SHP77 (cell line): ENCODE data around the gene AEBP1.

Source experiments
- DNase-seq, 2 experiments: peaks; one replicate each; lab custom pipeline; 2025; lab: John Stamatoyannopoulos, UW

The AEBP1 gene

DNA sequence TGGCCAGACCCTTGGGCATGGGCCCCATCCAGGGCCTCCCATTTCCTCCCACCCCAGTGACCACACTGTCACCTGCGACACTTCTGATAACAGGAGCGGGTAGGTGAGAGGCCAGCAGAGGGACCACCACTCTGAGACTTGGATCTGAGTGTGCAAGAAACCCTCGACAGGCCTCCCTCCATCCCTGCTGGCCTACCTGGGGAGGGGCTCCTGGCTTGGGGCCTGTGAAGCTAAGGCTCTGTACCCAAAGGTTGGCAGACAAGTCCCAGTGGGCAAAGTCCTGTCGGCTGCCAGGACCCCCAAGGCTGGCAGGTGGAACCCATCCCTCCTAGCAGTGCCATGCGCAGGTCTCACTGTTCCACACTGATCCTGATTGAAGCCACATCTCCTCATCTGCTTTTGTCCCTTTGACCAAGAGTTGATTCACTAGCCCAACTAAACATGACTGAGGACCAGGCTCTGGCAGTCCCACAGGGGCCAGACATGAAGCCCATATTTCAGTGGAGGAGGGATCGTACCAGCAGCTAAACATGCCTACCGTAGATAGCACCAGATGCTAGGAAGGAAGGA lies 37.6 kb upstream of the AEBP1 start:
- DNase-seq: no peak

DNA sequence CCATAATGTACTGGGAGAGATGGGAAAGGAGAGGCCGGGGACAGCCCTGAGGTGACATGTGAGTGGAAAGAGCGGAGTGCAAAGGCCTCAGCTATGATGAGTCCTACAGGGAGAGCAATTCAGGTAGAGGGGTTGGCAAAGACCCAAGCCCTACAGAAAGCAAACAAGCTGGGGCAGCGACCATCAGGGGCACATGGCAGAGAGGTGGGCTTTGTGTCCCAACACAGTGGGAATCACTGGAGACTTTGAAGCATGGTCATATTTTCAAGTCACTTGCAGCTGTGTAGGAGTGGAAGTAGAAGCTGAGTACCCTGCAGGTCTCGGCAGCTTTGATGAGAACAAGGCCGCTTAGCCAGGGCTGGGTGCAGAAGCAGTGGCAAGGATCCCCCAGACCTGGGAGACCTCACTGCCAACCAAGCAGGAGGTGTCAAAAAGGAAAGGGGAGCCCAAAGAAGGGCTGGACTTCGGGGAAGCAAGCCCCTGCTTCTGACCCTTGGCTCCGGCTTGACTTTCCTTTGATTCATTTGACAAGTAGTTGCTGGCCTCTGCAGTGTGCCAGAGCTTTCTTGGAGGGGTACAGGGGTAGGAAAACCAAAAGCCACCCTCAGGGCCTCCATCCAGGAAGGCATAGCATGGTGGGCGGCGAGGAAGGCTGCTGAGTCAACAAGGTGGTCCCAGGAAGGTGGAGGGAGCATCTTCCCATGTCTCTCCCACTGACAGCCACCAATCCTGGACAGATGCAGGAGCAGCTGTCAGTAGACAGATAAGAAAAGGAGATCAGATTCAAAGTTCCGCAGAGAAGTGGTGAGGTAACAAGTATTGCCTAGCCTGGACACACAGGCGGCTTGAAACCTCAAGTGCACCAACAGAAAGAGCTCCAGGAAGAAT lies 36.8 kb upstream of the AEBP1 start:
- no peak for DNase-seq

- peak; percentile 38 to 41 for DNase-seq
Observed at GRCh38 chr7:44068054-44068453, 36.1 kb upstream of the AEBP1 start.

GRCh38 chr7:44071726-44072363 lies 32.3 kb upstream of the AEBP1 start:
- no peak for DNase-seq

- peak; percentile 89 to 90 for DNase-seq
Observed at GRCh38 chr7:44072364-44073231, 31.5 kb upstream of the AEBP1 start.

- no peak for DNase-seq
Observed at GRCh38 chr7:44073664-44074348, 30.3 kb upstream of the AEBP1 start.

- no peak for DNase-seq
Observed at GRCh38 chr7:44074349-44074695, 29.8 kb upstream of the AEBP1 start.

GRCh38 chr7:44075296-44076075 lies 28.7 kb upstream of the AEBP1 start:
- no peak for DNase-seq

GRCh38 chr7:44076101-44076895 lies 27.8 kb upstream of the AEBP1 start:
- no peak for DNase-seq

DNA sequence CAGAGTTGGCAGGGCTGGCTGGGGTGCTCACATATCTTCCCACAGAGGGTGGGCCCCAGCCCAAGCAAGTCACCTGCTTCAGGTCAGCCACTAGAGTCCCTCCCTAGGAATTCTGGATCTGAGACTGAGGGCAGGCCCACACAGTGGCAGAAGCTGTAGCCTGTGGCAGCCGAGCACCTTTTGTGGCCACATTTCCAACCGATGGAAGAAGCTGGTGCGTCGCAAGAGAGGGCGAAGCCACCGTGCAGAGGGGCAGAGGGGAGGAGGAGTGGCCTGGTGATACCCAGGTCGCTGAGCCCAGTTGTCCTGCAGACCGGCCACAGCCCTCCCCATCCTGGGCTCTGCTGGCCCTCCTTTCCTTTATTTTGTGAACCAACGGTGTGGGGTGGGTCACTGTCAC lies 27.1 kb upstream of the AEBP1 start:
- no peak for DNase-seq

DNA sequence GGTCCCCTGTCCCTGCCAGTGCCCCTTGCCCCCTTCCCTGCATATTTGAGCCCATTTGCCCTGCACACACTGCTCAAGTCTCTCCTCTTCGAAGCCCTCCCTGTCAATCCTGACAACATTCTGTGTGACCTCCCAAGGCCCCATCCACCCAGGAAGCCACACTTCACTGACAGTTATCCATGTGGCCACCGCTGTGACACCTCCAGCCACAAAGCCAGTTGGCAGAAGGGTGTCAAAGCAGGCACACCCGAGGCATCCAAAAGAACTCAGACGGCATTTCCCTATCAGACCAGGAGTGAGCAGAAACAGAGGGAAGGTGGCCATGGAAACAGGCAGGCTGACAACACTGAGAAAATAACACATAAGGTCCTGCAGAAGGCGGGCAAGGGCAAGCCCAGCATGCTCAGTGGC lies 26.5 kb upstream of the AEBP1 start:
- no peak for DNase-seq

GRCh38 chr7:44078521-44078920 lies 25.6 kb upstream of the AEBP1 start:
- DNase-seq: no peak

GRCh38 chr7:44079331-44080021 lies 24.7 kb upstream of the AEBP1 start:
- DNase-seq: no peak

DNA sequence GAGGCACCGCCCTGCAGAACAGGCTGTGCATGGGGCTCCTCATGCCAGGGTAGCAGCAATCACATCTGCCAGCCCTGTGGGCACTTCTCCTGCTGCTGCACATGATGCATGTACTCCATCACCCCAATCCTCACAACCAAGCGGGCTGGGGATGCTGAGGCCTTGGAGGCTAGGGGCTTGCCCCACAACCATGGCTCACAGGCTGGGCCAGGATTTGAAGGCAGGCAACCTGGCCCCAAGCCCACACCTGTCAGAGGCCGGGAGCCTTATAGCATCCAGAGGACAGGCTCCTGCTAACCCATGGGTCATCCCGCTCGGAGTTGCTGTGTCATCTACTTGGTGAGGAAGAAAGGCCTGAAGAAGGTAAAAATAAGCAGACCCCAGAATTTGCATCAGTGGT lies 24.0 kb upstream of the AEBP1 start:
- no peak for DNase-seq

DNA sequence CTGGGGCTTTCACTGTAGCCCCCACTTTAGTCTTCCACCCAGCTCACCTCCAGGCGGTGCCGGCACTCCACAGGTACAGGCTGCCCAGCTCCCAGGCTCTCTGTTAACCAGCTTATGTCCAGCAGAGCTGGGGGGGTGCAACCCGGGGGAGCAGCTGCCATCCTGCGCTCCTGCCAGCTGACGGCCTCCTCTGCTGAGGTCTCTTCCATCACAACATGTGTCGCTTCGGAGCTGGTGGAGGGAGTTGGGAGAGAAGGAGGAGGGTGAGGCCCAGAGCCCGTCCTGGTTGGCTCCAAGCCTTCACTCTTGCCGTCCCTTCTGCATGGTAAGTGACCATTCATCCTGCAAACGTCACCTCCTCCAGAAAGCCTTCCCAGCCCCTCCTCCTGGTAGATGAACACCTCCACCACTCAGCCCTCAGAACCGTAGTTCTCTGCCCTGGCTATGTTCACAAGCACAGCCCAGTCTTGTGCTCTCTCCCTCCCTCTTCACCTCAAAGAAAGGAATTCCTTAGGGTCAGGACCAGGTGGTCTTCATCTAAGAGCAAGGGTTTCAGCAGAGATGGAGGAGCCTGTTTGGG lies 23.4 kb upstream of the AEBP1 start:
- DNase-seq: no peak

DNA sequence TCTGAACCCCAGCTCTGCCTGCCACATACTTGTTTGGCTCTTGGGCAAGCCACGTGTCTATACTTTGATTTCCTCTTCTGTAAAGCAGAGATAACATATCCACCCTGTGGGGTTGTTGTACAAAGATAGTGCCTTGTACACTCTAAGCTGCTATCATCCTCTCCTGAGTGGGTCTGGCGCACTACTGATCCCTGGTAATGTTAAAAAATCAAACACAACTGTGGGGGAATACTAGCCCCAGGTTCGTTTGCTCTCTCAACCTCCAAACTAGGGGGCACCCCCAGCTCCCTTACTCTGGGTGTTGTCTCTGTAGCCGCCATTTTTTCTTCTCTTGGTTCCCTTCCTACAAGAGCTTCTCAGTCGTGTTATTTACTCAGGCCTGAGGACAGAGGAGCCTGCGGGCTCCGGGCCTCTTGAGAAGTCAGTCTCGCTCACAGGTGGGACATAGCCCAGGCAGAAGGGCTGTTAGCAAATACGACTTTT lies 22.8 kb upstream of the AEBP1 start:
- DNase-seq: peak in 1 of 2 experiments; percentile 20

- peak; percentile 99 to 100 for DNase-seq
Observed at GRCh38 chr7:44082541-44083207, 21.5 kb upstream of the AEBP1 start.

GRCh38 chr7:44083796-44084195 lies 20.3 kb upstream of the AEBP1 start:
- DNase-seq: no peak
